Measurements from ENCODE around the gene SLC24A3.

Gene SLC24A3

DNA sequence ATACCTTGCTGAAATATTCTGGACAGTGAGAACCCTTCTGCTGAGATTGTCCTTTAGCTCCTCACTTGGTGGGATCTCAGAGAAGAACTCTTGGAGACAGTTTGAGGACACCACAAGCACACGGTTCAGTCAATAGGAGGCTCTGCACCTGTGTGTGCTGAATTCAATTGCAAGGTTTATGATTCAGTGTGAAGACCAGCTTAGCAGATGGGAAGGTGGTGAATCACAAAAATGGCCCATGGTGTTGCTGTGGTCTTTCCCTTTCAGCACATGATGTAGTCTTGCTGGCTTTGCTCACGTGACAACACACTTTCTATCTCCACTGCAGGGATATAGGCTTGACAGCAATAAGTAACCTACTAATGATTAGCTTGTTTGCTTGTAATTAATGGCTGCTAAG lies 270.3 kb downstream of the SLC24A3 start:
- Histone ChIP-seq H3K36me3 (ENCODE audit: control insufficient read depth, insufficient read depth, low read length) (no peaks in the 10 kb centered on the region), H3K27ac (ENCODE audit: insufficient read depth, low read length, poor library complexity, severe bottlenecking) (no peak overlapping the region), H3K9me3 (ENCODE audit: control insufficient read depth, low read length) (no peaks in the 10 kb centered on the region), H3K4me1 (ENCODE audit: control insufficient read depth, insufficient read depth, low read length, poor library complexity, severe bottlenecking) (no peaks in the 10 kb centered on the region), H3K4me3 (ENCODE audit: insufficient read depth, low read depth, low read length, poor library complexity, severe bottlenecking) (no peak overlapping the region), H3K27me3 (replicated peaks; ENCODE audit: control insufficient read depth, insufficient read depth, low read length, poor library complexity, severe bottlenecking) (no peaks in the 10 kb centered on the region)
- no peak for DNase-seq

DNA sequence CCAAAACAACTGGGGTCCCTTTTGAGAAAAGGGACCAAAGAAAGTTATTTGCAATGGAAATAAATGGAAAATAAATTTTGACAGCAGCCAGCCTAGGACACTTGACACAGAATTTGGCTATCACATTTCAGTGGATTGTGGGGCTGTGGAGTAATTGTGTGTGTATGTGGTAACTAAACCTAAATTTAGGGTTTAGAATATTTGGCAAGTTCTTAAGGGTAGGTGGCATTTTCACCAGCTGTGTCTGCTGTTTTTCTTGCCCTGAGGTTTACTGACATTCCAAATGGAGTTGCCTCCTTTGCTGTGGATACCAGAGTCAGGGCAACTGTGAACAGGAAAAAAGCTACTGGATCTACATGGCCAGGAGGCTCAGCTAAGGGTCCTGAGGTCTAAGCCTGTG lies 270.9 kb downstream of the SLC24A3 start:
- Histone ChIP-seq H3K4me1 (ENCODE audit: control insufficient read depth, insufficient read depth, low read length, poor library complexity, severe bottlenecking) (no peaks in the 10 kb centered on the region), H3K27ac (ENCODE audit: insufficient read depth, low read length, poor library complexity, severe bottlenecking) (no peak overlapping the region), H3K9me3 (ENCODE audit: control insufficient read depth, low read length) (no peaks in the 10 kb centered on the region), H3K4me3 (ENCODE audit: insufficient read depth, low read depth, low read length, poor library complexity, severe bottlenecking) (no peak overlapping the region), H3K36me3 (ENCODE audit: control insufficient read depth, insufficient read depth, low read length) (no peaks in the 10 kb centered on the region), H3K27me3 (replicated peaks; ENCODE audit: control insufficient read depth, insufficient read depth, low read length, poor library complexity, severe bottlenecking) (no peaks in the 10 kb centered on the region)
- DNase-seq = no peak

DNA sequence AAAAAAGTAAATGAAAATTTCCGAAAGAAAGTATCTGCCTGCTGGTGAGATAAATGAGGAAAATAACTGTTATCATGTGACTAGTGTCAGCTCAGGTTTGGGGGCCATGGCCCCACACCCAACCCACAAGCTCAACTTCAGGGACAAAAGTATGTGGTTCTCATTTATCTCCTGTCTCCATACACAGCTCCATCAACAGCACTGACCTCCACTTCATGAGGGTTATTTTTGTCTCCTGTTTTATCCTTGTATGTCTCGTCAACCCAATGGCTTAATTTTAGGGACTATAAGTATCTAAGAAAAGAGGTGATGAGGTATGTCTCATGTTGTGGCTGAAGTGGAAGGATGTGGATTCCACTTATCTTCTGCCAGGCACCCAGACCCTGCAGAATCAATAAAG lies 274.0 kb downstream of the SLC24A3 start:
- no peak overlapping the region for H3K4me3 ChIP-seq (ENCODE audit: insufficient read depth, low read depth, low read length, poor library complexity, severe bottlenecking)
- H3K36me3 ChIP-seq (ENCODE audit: control insufficient read depth, insufficient read depth, low read length) = no peaks in the 10 kb centered on the region
- DNase-seq = no peak
- no peaks in the 10 kb centered on the region for H3K4me1 ChIP-seq (ENCODE audit: control insufficient read depth, insufficient read depth, low read length, poor library complexity, severe bottlenecking)
- no peaks in the 10 kb centered on the region for H3K27me3 ChIP-seq (replicated peaks; ENCODE audit: control insufficient read depth, insufficient read depth, low read length, poor library complexity, severe bottlenecking)
- H3K27ac ChIP-seq (ENCODE audit: insufficient read depth, low read length, poor library complexity, severe bottlenecking) = no peak overlapping the region
- H3K9me3 ChIP-seq (ENCODE audit: control insufficient read depth, low read length) = no peaks in the 10 kb centered on the region

DNA sequence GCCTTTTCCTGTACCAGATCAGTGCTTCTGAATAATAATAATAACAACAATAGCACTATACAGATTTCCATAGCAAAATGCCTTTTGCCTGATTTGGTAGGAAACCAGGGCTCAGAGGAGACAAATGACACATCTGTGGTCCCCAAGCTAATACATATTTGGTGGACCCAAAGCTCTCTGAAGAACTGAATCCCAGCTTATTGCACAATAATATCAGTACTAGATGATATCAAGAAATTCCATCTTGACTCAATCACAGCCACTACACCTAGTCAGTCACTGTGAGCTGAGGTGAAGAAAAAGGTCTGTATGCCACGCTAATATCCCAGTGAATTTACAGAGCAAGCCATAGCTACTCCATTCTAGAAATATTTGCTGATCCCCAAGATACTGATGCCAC lies 275.0 kb downstream of the SLC24A3 start:
- no peak overlapping the region for H3K27ac ChIP-seq (ENCODE audit: insufficient read depth, low read length, poor library complexity, severe bottlenecking)
- H3K4me1 ChIP-seq (ENCODE audit: control insufficient read depth, insufficient read depth, low read length, poor library complexity, severe bottlenecking) = no peaks in the 10 kb centered on the region
- H3K4me3 ChIP-seq (ENCODE audit: insufficient read depth, low read depth, low read length, poor library complexity, severe bottlenecking) = no peak overlapping the region
- H3K27me3 ChIP-seq (replicated peaks; ENCODE audit: control insufficient read depth, insufficient read depth, low read length, poor library complexity, severe bottlenecking) = no peaks in the 10 kb centered on the region
- no peak for DNase-seq
- H3K36me3 ChIP-seq (ENCODE audit: control insufficient read depth, insufficient read depth, low read length) = no peaks in the 10 kb centered on the region
- H3K9me3 ChIP-seq (ENCODE audit: control insufficient read depth, low read length) = no peaks in the 10 kb centered on the region

DNA sequence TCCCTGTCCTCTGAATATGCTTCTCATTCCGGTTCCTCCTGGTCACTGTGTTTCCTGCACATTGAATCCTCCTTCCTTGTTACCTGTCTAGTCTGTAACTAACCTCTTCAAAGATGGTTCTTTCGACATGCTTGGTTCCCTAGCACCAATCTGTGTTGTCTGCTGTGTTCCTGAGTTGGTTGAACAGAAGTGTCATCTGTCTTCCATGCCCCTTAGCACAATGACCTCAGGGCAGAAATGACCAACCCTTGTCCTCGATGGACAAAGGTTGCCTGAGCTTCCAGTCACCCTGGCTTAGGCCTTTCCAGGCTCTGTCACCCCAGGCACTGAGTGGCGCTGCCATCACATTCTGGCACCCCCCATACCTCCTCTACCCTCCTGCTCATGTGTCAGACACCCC lies 278.8 kb downstream of the SLC24A3 start:
- Histone ChIP-seq H3K4me3 (ENCODE audit: insufficient read depth, low read depth, low read length, poor library complexity, severe bottlenecking) (no peak overlapping the region), H3K36me3 (ENCODE audit: control insufficient read depth, insufficient read depth, low read length) (no peaks in the 10 kb centered on the region), H3K27me3 (replicated peaks; ENCODE audit: control insufficient read depth, insufficient read depth, low read length, poor library complexity, severe bottlenecking) (no peaks in the 10 kb centered on the region), H3K9me3 (ENCODE audit: control insufficient read depth, low read length) (no peaks in the 10 kb centered on the region), H3K4me1 (ENCODE audit: control insufficient read depth, insufficient read depth, low read length, poor library complexity, severe bottlenecking) (no peaks in the 10 kb centered on the region), H3K27ac (ENCODE audit: insufficient read depth, low read length, poor library complexity, severe bottlenecking) (no peak overlapping the region)
- DNase-seq = no peak

DNA sequence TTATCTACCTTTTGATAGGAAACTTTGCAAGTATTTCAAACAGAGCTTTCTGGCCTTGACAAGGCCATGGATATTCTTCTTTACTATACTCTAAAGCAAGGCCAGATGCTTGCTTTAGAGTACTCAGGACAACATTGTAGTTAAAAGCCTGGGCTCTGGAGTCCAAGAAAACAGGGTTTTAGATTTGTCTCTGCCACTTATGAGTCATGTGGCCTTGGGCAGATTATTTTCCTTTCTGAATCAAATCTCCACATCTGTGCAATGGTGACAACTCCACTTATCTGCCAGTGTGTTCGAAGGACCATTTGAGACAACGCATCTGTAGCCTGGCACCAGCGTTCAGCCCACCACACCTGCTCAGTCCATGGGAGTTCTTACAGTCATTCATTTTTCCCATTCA lies 279.7 kb downstream of the SLC24A3 start:
- H3K27ac ChIP-seq (ENCODE audit: insufficient read depth, low read length, poor library complexity, severe bottlenecking) = no peak overlapping the region
- no peaks in the 10 kb centered on the region for H3K4me1 ChIP-seq (ENCODE audit: control insufficient read depth, insufficient read depth, low read length, poor library complexity, severe bottlenecking)
- H3K27me3 ChIP-seq (replicated peaks; ENCODE audit: control insufficient read depth, insufficient read depth, low read length, poor library complexity, severe bottlenecking) = no peaks in the 10 kb centered on the region
- DNase-seq = no peak
- no peak overlapping the region for H3K4me3 ChIP-seq (ENCODE audit: insufficient read depth, low read depth, low read length, poor library complexity, severe bottlenecking)
- no peaks in the 10 kb centered on the region for H3K36me3 ChIP-seq (ENCODE audit: control insufficient read depth, insufficient read depth, low read length)
- H3K9me3 ChIP-seq (ENCODE audit: control insufficient read depth, low read length) = no peaks in the 10 kb centered on the region

DNA sequence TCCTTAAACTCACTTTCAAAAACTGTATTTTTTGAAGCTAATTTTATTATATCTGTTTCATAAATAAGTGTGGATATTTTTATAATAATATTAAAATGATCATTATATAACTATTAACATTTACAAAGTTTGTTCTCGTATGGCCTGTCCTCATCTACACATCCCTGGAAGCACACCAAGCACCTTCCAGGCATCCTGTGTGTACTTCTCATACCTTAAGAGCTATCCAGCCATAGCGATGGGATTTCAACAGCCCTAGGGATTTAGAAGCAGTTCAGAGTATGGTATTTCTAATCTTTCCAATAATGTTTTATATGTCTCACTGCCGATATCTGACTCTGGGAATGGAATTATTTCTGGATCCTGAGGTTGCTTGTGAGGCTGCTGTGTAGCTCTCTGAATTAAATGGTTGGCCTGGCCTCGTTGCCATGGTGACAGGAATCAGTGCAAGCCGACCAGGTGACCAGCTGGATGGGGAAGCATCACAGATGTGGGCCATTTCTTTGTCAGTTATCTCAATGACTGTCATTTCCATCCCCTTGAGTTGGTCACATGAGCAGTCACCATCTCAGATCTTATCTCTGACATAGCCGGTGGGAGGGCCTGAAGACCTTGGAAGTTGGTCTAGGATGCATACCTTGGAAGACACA lies 280.4 kb downstream of the SLC24A3 start:
- DNase-seq = no peak
- H3K9me3 ChIP-seq (ENCODE audit: control insufficient read depth, low read length) = no peaks in the 10 kb centered on the region
- H3K27me3 ChIP-seq (replicated peaks; ENCODE audit: control insufficient read depth, insufficient read depth, low read length, poor library complexity, severe bottlenecking) = no peaks in the 10 kb centered on the region
- no peaks in the 10 kb centered on the region for H3K4me1 ChIP-seq (ENCODE audit: control insufficient read depth, insufficient read depth, low read length, poor library complexity, severe bottlenecking)
- no peaks in the 10 kb centered on the region for H3K36me3 ChIP-seq (ENCODE audit: control insufficient read depth, insufficient read depth, low read length)
- no peak overlapping the region for H3K4me3 ChIP-seq (ENCODE audit: insufficient read depth, low read depth, low read length, poor library complexity, severe bottlenecking)
- no peak overlapping the region for H3K27ac ChIP-seq (ENCODE audit: insufficient read depth, low read length, poor library complexity, severe bottlenecking)

DNA sequence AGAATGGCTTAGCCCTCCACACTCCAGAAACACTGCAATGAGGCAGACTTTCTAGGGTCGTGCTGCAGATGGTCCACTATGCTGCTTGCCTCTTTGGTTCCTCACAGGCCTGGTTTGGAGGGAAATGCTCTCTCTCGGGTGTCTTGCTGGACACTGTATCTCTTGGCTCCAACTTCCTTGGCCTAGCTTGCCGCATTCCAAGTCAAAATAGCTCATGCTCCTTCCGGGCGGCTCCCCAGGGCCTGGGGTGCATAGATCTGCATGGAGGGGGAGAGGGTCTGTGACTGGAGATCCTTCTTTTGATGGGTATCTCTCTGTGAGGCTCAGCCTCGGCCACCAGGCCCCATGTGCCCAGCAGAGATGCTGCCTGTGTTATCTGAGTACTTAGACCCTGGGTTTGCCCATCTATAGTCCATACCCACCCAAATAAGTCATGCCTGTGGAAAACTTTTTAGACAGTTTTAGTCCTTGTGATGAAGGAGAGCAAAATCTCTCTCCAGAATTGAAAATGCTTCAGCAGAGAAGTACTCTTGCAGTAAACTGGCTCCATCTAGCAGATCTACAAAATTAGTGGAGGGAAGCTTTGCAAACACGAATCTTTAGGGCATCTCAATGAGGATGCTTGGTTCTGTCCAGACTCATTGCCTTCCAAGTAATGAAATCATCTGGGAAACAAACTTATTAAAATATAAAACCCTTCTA lies 281.5 kb downstream of the SLC24A3 start:
- Histone ChIP-seq H3K9me3 (ENCODE audit: control insufficient read depth, low read length) (no peaks in the 10 kb centered on the region), H3K27me3 (replicated peaks; ENCODE audit: control insufficient read depth, insufficient read depth, low read length, poor library complexity, severe bottlenecking) (no peaks in the 10 kb centered on the region), H3K27ac (ENCODE audit: insufficient read depth, low read length, poor library complexity, severe bottlenecking) (no peak overlapping the region), H3K4me3 (ENCODE audit: insufficient read depth, low read depth, low read length, poor library complexity, severe bottlenecking) (no peak overlapping the region), H3K4me1 (ENCODE audit: control insufficient read depth, insufficient read depth, low read length, poor library complexity, severe bottlenecking) (no peaks in the 10 kb centered on the region), H3K36me3 (ENCODE audit: control insufficient read depth, insufficient read depth, low read length) (no peaks in the 10 kb centered on the region)
- no peak for DNase-seq

DNA sequence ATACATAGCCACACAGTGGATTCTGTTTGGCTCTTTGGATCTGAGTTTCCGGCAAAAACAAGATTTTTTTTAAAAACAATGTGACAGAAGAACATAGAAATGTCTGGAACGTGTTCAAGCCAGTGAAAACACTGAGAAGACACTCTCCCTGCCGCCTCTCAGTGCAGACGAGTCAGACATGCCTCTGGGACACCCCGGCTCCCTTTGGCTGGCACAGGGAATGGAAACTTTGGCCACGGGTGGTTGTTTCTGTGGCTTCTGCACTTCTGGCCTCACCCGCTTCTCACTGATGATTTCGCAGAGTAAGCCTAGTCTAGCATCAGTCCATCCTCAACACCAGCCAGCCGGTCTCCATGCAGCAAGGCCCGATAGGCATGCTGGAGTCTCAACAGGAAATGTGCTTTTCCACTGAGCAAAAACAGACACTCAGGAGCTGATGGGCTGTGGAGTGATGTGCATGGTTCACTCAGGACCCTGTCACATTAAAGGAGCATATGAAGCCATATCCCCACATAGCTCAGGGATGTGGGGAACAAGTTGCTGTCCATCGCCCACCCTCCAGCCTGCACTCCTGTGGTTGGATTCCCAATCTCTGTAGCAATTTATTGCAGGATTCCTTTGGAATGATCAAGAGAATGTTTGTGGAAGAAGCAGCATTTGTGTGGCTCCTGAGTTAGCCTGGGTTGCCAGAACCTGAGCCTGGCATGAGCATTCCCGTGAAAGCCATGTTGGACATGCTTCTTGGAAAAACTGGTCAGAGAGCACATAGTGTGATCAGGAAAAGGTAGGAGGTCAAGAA lies 283.7 kb downstream of the SLC24A3 start:
- no peaks in the 10 kb centered on the region for H3K36me3 ChIP-seq (ENCODE audit: control insufficient read depth, insufficient read depth, low read length)
- H3K9me3 ChIP-seq (ENCODE audit: control insufficient read depth, low read length) = no peaks in the 10 kb centered on the region
- H3K27me3 ChIP-seq (replicated peaks; ENCODE audit: control insufficient read depth, insufficient read depth, low read length, poor library complexity, severe bottlenecking) = no peaks in the 10 kb centered on the region
- no peak overlapping the region for H3K27ac ChIP-seq (ENCODE audit: insufficient read depth, low read length, poor library complexity, severe bottlenecking)
- no peak overlapping the region for H3K4me3 ChIP-seq (ENCODE audit: insufficient read depth, low read depth, low read length, poor library complexity, severe bottlenecking)
- DNase-seq = no peak
- no peaks in the 10 kb centered on the region for H3K4me1 ChIP-seq (ENCODE audit: control insufficient read depth, insufficient read depth, low read length, poor library complexity, severe bottlenecking)

DNA sequence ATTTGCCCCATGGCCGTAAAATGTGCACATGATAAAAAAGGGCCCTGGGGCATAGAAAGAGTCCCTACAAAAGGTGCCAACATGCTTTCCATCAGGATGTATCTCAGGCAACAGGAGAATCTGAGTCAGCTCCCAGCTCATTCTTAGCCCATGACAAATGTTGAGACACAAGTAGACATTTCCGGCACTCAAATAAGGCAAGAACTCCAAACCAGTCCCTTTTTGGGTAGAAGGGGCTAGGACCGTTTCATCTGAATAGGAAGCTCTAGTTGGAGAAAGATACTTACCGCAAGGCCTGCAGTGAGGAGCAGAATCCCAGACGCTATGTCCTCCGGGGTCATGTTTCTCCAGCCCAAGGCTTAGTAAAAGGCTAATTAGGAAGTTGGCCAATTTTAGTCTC lies 284.6 kb downstream of the SLC24A3 start:
- Histone ChIP-seq H3K4me3 (ENCODE audit: insufficient read depth, low read depth, low read length, poor library complexity, severe bottlenecking) (no peak overlapping the region), H3K4me1 (ENCODE audit: control insufficient read depth, insufficient read depth, low read length, poor library complexity, severe bottlenecking) (no peaks in the 10 kb centered on the region), H3K27me3 (replicated peaks; ENCODE audit: control insufficient read depth, insufficient read depth, low read length, poor library complexity, severe bottlenecking) (no peaks in the 10 kb centered on the region), H3K27ac (ENCODE audit: insufficient read depth, low read length, poor library complexity, severe bottlenecking) (no peak overlapping the region), H3K36me3 (ENCODE audit: control insufficient read depth, insufficient read depth, low read length) (no peaks in the 10 kb centered on the region), H3K9me3 (ENCODE audit: control insufficient read depth, low read length) (no peaks in the 10 kb centered on the region)
- no peak for DNase-seq
